Left lung (tissue), 10 donors: Measurements from ENCODE around the gene TM7SF2. TPM values are rescaled to one million over a fixed set of nuclear protein-coding genes. Genes with fewer than 3 reads are reported as not detected.

Experiments used
- ATAC-seq: fragments of 200-7000 bp; cut with Tn5 transposase; one replicate; pipeline ENCODE4 v1.9.1; 2020; ENCODE audit warnings: moderate library complexity
- DNase-seq, 4 donors: peaks; one replicate each; pipeline ENCODE4 v3.0.0-alpha.2; 2013 to 2020
- H3K27ac ChIP-seq, 2 donors: fragments of 200-600 bp; sonication (generic) in 1 of 2; one replicate each; pipeline versions ENCODE4 v1.5.0 to v1.8.0; 2020 to 2021
- H3K27me3 ChIP-seq, 2 donors: fragments of 200-600 bp; sonication (generic) in 1 of 2; one replicate each; pipeline versions ENCODE4 v1.5.0 to v1.8.0; 2020 to 2021
- H3K36me3 ChIP-seq, 2 donors: fragments of 200-600 bp; sonication (generic) in 1 of 2; one replicate each; pipeline versions ENCODE4 v1.5.0 to v1.8.0; 2020 to 2021
- H3K4me1 ChIP-seq, 2 donors: fragments of 200-600 bp; one replicate each; pipeline ENCODE4 v1.8.0; 2021
- H3K4me3 ChIP-seq, 2 donors: fragments of 200-600 bp; sonication (generic) in 1 of 2; one replicate each; pipeline versions ENCODE4 v1.5.0 to v1.8.0; 2020 to 2021; ENCODE audit warnings: mild to moderate bottlenecking in 1 of 2
- H3K9me3 ChIP-seq, 2 donors: fragments of 200-600 bp; sonication (generic) in 1 of 2; one replicate each; pipeline versions ENCODE4 v1.5.0 to v1.8.0; 2020 to 2021
- CTCF ChIP-seq, 2 donors: fragments of 200-600 bp; sonication (generic) in 1 of 2; IDR thresholded peaks; one replicate each; pipeline versions ENCODE4 v1.5.0 to v1.8.0; 2021; ENCODE audit warnings: antibody characterized with exemption in 2 of 2
- intact Hi-C, 2 donors: fragments of 100-400 bp; cut with DNase I; formaldehyde crosslinking; loops; one replicate each; pipeline versions ENCODE4 v1.11.2 to v1.14.2; 2022
- polyA plus RNA-seq, 6 donors: library from polyadenylated mRNA; unstranded; fragments of 120-200 nt; gene quantifications; one replicate each; pipeline ENCODE4 v1.2.1, GENCODE V29; 2013; ENCODE audit not compliant: insufficient read length in 6 of 6
- total RNA-seq, 2 donors: library from RNA; stranded (reverse); fragmentation: NEBNext Ultra II Directional; extraction: Animal tissue kit (Norgen Biotek cat#: 25700); gene quantifications; one replicate each; pipeline ENCODE4 v1.2.1, GENCODE V29; 2021
- donor health status: DM: no; HTN: yes; CAD: no.
- donor health status: DM: no; HTN: no; CAD: no.

Gene TM7SF2
- total and polyA plus RNA-seq, 8 donors: 16.1 to 41.0 (median 22.5) TPM

GRCh38 chr11:65072631-65072966, 39.1 kb upstream of the TM7SF2 start:
- Histone ChIP-seq H3K4me3 (no peak overlapping the region), H3K27me3 (no peaks in the 10 kb centered on the region), H3K27ac (no peak overlapping the region), H3K4me1 (no peaks in the 10 kb centered on the region), H3K9me3 (no peaks in the 10 kb centered on the region), H3K36me3 (no peaks in the 10 kb centered on the region)
- intact Hi-C loops: no loop called here
- DNase-seq: no peak
- no peak for ATAC-seq
- no peak for TF ChIP-seq CTCF (IDR thresholded peaks at IDR 0.05)

- intact Hi-C loops: no loop called here
- TF ChIP-seq CTCF (IDR thresholded peaks at IDR 0.05): no peak
- DNase-seq (no peak), ATAC-seq (no peak)
- Histone ChIP-seq H3K27ac (no peak overlapping the region), H3K9me3 (no peaks in the 10 kb centered on the region), H3K27me3 (no peaks in the 10 kb centered on the region), H3K36me3 (no peaks in the 10 kb centered on the region), H3K4me1 (no peaks in the 10 kb centered on the region), H3K4me3 (no peak overlapping the region)
Observed at GRCh38 chr11:65077451-65077850, 34.2 kb upstream of the TM7SF2 start.

GRCh38 chr11:65078151-65078550, 33.5 kb upstream of the TM7SF2 start:
- intact Hi-C loops: no loop called here
- no peaks in the 10 kb centered on the region for H3K9me3 ChIP-seq
- H3K27me3 ChIP-seq: no peaks in the 10 kb centered on the region
- ATAC-seq (peak; percentile 91), DNase-seq (peak in 1 of 4 donors; percentile 7)
- no peaks in the 10 kb centered on the region for H3K36me3 ChIP-seq
- no peak overlapping the region for H3K27ac ChIP-seq
- no peak overlapping the region for H3K4me3 ChIP-seq
- peaks cover 0 to 2% of the 10 kb centered on the region in 2 donors for H3K4me1 ChIP-seq
- peak; percentile 50 to 77 for TF ChIP-seq CTCF (IDR thresholded peaks at IDR 0.05)

GRCh38 chr11:65078786-65079342, 32.8 kb upstream of the TM7SF2 start:
- Histone ChIP-seq H3K4me3 (no peak overlapping the region), H3K27ac (no peak overlapping the region), H3K27me3 (no peaks in the 10 kb centered on the region), H3K4me1 (peaks cover 0 to 9% of the 10 kb centered on the region in 2 donors), H3K9me3 (no peaks in the 10 kb centered on the region), H3K36me3 (no peaks in the 10 kb centered on the region)
- no peak for DNase-seq
- TF ChIP-seq CTCF (IDR thresholded peaks at IDR 0.05): no peak
- intact Hi-C loops: no loop called here
- no peak for ATAC-seq

- intact Hi-C loops: no loop called here
- peak overlapping the region in 1 of 2 donors; percentile 90 for H3K27ac ChIP-seq
- DNase-seq (no peak), ATAC-seq (no peak)
- no peaks in the 10 kb centered on the region for H3K9me3 ChIP-seq
- H3K36me3 ChIP-seq: peaks cover 0 to 33% of the 10 kb centered on the region in 2 donors
- peak overlapping the region; percentile 79 to 85 for H3K4me3 ChIP-seq
- TF ChIP-seq CTCF (IDR thresholded peaks at IDR 0.05): no peak
- no peaks in the 10 kb centered on the region for H3K27me3 ChIP-seq
- H3K4me1 ChIP-seq: peaks cover 9 to 27% of the 10 kb centered on the region in 2 donors
Observed at GRCh38 chr11:65083134-65083833, 28.4 kb upstream of the TM7SF2 start.
